Myometrial cell (primary cell): Measurements from ENCODE around the gene INTS6L. TPM values are rescaled to one million over a fixed set of nuclear protein-coding genes. Genes with fewer than 3 reads are reported as not detected.

Experiments
- total RNA-seq: library from RNA; depleted of rRNA; stranded (reverse); fragments of >200 nt; gene quantifications from 2 replicates; pipeline ENCODE4 v1.2.3, GENCODE V29; 2015

INTS6L gene
- 1.4 and 1.6 TPM in 2 replicates for total RNA-seq

GRCh38 chrX:135520553-135521404 is at the start of gene INTS6L:
TSS of gene INTS6L (plus strand) at chrX:135520660. CDS start at chrX:135520993, 333 bp downstream.

Other genes with a start within 250 kb of the INTS6L start
- not detected in 2 replicates for gene ETDC, start 211.2 kb upstream of the INTS6L start, total RNA-seq
- 4.0 and 4.3 TPM in 2 replicates for gene ZNF75D, start 176.6 kb upstream of the INTS6L start, total RNA-seq
- gene ZNF449, start 175.9 kb upstream of the INTS6L start, total RNA-seq, result 2.3 and 4.8 TPM in 2 replicates
- gene SMIM10L2A, start 98.7 kb upstream of the INTS6L start, total RNA-seq, result under 0.01 TPM in 1 of 2 replicates, not detected in the other
- not detected in 2 replicates for gene CT45A1, start 193.0 kb downstream of the INTS6L start, total RNA-seq
- gene CT45A3, start 247.5 kb downstream of the INTS6L start, total RNA-seq, result not detected in 2 replicates